GM10847 (cell line): ENCODE results near the gene KIAA0753.

Source experiments
- POLR2A ChIP-seq: IDR thresholded peaks from 2 replicates; pipeline ENCODE4 v1.6.1; 2011; ENCODE audit not compliant: insufficient read length; ENCODE audit errors: extremely low read depth

KIAA0753 gene

DNA sequence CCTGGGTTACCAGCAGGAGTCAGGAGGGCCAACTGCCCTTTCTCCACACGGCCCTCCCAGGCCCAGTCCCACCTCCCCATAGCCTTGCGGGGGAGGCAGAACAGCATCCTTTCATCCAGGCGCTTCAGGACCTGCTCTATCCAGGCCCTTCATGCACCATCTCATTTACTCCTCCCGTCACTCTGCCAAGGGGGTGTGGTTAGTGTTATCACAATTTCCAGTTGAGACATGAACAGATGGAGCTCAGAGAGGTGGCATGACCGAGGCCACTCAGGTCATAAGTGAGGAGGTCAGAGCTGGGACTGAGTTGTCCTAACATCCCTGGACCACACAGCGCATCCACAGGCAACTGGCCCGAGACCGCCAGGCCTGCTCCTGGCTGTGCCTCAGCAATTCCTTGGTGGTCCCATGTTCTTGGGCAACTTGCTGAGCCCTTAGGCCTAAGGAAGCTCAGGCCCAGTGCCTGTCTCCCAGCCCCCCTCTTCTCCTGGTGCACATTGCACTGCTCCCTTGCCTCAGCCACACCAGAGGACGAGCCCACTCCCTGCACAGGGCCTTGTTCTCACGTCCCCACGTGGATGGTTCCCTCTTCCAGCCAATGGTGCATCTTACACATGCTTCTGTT, 34.8 kb upstream of the KIAA0753 start:
- no peak for TF ChIP-seq POLR2A

DNA sequence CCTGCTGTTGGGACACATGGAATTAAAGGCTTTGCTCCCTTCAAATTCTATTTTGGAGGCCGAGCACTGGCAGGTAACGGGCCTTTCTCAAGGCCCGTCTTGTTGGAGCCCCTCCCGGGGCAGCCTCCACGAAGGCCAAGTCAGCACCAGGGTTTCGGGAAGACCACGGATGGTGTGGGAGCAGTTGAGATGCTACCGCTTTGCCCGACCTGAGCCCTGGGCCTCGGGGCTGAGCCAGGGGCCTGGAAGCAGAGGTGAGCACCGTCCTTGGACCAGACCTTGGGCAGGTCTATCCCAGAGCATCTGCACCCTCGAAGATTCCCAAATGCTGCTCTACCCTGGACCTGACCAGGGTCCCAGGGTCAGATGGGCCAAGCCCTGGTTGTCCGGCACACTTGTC, 34.1 kb upstream of the KIAA0753 start:
- no peak for TF ChIP-seq POLR2A

DNA sequence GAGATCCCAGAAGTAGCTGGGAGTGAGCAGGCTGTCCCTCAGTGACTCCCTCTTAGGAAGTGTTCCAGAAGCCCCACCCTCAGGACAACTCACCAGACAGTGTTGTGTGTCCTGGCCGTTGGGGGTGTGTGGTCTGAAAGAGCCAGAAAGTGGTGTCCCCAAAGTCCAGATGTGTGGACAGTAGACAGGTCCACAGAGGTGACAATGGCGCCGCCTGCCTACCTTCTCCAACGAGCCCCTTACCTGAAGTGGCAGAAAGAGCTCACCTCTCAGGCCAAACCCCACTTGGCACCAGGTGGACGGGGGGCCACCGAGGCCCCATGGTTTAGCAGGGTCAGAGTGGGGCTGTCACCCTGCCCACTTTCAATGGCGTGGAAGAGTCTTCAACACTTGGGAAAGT, 30.9 kb upstream of the KIAA0753 start:
- TF ChIP-seq POLR2A = no peak

DNA sequence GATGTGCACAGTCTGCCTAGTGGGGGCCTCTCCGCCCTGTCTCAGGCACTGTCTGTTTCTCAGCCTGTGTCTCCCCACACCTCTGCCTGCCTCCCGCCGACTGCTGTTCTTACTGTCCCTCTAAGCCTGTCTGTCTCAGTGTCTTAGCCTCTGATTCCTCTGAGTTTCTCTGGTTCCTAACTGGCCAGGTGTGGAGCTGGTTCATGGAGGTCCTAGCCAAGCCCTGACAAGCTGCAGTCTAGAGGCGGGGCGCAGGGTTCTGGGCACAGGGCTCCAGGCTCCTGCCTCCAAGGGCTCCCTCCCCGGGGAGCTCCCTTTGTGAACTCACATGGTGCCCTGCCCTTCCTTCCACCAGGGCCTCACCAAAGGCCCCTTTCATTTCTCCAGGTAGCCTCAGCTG, 30.5 kb upstream of the KIAA0753 start:
- TF ChIP-seq POLR2A = no peak

DNA sequence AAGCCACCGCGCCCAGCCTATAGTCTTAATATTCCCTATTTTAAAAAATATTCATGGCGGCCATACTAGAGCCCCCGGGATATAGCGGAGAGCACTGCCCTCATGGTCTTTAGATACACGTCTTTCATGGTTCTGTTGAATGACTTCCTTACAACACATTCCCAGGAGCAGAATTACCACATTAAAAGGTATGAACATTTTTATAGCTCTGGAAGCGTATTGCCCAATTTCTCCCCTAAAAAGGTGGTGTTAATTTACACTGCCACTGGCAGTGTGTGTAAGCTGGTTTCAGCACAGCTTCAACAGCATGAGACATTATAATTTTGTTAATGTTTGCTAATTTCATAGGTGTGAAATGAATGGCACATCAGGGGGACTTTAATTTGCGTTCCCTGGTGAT, 30.1 kb upstream of the KIAA0753 start:
- TF ChIP-seq POLR2A = no peak

DNA sequence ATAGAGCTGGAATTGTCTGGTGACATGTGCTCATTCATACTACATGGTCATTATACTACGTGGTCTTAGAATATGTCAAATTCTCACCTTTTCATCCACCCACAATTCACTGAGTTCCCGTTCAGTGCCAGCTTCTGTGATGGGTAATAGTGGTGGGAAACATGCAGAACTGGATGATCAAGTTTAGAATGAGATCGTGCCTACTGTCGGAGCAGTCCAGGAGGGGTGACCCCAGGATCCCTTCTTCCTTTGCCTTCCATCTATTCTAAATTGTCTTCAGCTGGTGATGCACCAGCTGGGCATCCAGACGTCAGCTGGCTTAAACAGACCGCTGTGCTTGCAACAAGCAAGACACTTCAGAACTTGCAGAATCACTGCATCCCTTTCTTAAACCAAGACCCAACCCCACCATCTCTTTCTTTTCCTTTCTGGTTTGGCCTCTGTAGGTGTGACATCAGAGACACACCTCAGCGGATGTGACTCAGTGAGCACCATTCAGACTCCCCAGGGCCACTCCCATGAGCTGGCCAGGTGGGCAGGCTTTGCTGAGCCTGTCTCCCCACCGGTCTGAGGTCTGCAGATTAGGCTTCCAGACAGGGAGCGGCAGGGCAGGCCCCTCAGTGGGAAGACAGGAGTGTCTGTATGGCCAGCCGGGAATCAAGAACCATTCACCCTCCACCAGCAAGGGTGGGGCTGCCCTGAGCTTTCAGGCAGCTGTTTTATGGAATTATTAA, 29.1 kb upstream of the KIAA0753 start:
- no peak for TF ChIP-seq POLR2A

DNA sequence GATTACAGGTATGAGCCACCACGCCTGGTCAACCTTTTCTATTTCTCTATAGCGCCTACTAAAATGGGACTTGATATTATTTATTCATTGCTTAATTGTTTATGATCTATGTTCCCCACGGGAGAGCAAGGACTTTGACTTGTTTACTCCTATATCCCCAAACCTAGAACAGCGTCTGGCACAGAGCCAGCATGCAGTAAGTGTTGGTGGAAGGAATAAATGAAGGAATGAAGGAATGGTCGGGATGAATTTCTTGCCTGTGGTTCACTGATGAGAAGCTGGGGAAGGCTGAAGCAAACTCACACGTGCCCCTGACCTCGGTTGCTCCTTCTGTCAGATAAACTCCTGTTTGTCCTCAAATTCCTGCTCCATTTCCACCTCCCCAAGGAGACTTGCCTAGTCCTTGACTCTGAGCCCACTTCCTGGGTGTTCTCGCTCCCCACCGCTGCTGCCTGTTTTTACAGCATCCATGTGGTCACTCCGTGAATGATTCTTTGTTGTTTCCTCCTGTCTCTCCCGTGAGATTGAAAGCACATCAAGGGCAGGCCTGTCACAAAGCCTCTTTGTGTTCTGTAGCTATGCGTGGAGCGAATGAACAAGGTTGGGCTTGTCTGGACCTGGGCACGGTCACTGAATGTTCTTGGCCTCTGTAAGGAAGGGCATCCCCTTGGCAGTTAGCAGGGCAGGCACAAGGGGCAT, 28.4 kb upstream of the KIAA0753 start:
- no peak for TF ChIP-seq POLR2A

DNA sequence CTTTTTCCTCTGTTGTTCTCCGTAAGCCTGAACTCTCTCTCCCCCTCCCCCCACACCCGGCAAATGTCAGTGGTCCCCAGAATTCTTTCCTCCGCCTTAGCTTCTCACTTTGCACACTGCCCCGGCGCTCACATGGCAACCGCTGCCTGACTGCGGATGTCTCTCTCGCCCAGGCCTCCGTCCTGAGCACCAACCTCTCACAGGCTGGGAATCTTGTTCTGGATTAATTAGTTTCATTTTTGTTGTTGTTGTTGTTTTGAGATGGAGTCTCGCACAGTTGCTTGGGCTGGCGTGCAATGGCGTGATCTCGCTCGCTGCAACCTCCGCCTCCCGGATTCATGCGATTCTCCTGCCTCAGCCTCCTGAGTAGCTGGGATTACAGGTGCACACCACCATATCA, 27.7 kb upstream of the KIAA0753 start:
- TF ChIP-seq POLR2A = no peak

DNA sequence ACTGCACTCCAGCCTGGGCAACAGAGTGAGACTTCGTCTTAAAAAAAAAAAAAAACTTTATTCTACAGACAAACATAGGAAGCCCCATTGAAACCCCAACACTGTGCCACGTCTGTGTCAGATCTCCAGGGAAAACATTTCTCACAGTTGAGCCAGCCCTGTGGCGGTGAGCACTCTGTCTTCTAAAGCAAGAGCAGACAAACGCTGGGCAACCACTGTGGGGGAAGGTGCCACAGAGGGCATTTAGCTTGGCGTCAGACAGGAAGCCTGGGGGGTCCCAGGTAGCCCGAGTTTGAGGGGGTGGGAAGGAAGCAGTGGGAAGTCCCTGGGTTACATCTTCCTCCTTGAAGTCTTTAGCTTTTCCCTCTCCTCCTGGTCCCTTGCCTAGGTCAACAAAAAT, 27.0 kb upstream of the KIAA0753 start:
- TF ChIP-seq POLR2A = no peak

DNA sequence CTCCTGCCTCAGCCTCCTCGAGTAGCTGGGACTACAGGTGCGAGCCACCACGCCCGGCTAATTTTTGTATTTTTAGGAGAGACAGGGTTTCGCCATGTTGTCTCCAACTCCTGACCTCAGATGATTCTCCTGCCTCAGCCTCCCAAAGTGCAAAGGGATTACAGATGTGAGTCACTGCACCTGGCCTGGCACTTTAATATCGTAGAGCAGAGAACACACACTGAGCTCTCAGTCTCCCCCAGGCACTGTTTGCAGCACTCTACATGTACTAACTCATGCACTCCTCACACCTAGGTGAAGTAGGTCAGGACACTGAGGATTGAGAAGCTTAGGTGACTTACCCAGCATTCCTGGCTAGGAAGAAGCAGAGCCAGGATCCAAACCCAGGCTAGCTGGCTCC, 26.0 kb upstream of the KIAA0753 start:
- no peak for TF ChIP-seq POLR2A

DNA sequence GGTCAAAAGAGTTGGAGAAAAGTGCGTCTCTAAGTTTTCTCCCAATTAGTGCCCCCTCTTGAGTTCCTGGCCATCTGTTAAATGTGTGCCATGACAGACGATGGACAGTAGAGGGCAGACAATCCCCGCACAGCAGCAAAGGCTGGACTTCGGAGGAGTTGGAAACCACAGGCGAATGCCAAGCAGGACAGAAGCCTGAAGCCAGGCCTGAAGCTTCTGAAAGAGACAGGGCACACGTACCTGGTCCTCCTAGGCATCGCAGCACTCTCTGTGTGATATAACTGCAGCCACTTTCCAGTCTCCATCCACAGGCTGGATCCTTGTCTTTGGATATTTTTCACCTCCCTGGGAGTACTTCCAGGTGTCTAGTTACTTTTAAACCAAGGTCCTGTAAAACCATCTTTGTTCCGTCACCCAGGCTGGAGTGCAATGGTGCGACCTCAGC, 25.6 kb upstream of the KIAA0753 start:
- TF ChIP-seq POLR2A = no peak

DNA sequence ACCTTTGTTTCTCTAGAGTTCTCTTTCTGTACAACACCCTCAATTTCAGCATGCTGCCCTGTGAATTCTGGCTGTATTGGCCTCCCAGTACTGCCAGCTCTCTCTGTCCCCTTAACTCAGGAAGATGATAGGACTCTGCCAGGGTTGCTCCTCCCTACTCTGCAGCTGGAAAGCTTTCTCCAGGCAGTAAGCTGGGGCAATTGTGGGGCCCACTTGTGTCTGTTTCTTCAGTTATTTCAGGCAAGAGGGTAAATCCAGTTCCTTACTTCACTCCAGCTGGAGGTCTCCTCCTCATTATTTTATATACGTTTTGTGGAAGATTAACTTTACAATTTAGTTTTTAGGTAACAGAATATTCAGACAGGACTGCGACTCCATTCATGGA, 20.9 kb upstream of the KIAA0753 start:
- no peak for TF ChIP-seq POLR2A

DNA sequence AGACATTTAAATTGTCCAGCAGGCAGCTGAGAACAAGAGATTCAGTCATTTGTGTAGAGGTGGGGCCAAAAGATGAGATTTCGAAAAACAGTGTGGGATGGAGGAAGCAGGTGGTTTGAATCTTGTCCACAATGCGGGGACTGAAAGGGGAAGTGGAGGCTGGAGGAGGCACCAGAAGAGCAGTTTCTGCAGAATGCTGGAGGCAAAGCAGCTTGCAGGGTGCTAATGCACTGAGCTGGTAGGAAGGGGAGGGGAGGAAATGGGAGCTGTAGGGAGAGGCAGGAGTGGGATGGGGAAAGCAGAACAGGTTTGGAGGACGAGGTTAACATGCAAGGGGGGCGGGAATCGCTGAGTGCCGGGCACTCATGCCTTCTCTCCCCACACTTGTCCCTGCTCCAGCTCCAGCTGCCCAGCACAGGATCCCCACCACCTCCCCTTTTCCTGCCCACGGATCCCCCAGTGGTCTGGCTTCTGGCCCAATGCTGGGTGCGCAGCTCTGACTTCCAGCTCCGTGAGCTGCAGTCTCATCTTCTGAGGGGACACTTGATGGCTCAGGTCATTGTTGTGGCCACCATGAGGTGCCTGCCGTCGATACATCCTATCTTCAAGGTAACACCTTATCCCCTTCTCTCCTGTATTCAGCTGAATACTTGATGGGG, 20.4 kb upstream of the KIAA0753 start:
- TF ChIP-seq POLR2A = no peak

DNA sequence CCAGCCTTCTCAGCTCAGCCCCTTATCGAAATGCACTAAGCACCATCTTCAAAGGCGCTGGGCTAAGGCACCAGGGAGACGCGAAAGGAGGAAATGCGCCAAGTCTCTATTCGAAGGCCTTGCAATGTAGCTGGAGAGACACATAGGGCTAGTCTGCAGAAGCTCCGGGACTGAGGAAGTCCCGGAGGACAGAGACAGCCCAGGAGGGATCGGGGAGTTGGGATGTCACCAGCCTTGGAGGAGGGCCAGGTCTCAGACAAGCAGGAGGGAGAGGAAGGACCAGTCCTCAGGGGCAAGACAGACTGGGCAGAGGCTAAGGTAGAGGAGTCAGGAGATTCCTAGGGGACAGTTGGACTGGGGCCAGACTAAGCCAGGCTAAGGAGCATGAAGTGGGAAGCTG, 19.6 kb upstream of the KIAA0753 start:
- no peak for TF ChIP-seq POLR2A

DNA sequence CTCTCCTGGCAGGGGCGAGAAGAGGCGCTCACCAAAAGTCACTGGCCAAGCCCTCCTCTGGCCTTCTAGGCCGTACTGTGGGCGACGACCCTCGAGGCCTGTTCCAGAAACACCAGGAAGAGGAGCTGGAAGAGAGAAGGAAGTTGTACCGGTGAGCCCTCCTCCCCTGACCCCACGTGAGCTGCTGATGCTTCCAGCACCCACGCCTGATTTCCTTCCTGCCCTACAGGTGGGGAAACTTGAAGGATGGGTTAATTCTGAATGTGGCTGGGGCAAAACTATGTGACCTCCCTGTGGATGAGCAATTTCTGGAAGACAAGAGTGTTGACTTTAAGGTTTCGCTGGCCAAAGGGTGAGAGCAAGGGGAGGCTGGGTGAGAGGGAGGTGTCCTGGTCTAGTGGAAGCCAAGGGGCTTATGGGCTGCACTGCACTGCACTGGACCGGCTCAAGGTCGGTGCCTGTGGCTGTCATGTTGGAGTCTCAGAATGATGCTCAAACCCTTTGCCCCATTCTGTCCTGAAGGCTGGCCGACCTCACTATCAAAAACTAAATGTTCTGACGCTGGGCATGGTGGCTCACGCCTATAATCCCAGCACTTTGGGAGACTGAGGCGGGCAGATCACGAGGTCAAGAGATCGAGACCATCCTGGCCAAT, 17.2 kb upstream of the KIAA0753 start:
- no peak for TF ChIP-seq POLR2A

DNA sequence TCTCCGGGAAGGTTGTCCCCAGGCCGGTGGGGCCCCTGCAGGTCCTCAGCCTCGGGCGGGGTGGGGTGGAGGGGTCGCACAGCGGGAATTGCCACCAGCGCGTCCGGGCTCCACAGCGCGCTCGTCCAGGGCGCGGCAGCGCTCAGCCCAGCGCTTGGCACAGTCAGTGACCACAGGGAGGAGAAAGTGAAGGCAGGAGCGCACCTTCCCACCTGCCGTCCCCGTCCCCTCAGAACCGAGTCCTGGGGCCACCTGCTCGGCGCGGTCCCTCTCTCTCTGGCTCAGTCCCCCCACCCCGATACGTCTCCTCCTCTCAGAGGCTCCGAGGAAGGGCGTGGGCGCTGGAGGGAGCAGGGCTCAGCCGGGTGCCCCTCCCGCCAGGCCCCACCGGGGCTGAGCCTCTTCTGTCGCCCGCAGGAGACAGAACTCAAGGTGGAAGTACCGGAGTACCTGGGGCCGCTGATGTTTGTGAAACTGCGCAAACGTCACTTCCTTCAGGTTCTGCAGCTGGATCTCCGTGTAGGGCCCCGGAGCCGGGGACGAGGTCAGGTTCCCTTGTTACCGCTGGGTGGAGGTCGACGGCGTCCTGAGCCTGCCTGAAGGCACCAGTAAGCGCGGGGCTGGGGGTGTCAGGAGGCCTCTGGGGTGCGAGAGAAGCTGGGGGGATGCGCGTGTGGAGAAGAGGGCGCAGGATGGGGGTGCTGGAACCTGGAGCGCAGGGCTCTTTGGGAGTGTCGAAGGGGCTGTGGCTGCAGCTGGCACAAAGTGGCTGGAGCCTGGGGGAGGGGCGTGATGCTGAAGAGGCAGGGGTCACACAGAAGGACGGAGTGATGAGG, 16.5 kb upstream of the KIAA0753 start:
- TF ChIP-seq POLR2A = peak; percentile 22
